ENCODE measurements around the gene FUOM. TPM values are rescaled to one million over a fixed set of nuclear protein-coding genes. Genes with fewer than 3 reads are reported as not detected.

FUOM gene
- total and polyA plus RNA-seq, 10 of the 15 experiments (the other 5 are each of a cell fraction or from before 2014, with no cell fraction given) = 1.8 to 41.7 (median 25.6) TPM

DNA sequence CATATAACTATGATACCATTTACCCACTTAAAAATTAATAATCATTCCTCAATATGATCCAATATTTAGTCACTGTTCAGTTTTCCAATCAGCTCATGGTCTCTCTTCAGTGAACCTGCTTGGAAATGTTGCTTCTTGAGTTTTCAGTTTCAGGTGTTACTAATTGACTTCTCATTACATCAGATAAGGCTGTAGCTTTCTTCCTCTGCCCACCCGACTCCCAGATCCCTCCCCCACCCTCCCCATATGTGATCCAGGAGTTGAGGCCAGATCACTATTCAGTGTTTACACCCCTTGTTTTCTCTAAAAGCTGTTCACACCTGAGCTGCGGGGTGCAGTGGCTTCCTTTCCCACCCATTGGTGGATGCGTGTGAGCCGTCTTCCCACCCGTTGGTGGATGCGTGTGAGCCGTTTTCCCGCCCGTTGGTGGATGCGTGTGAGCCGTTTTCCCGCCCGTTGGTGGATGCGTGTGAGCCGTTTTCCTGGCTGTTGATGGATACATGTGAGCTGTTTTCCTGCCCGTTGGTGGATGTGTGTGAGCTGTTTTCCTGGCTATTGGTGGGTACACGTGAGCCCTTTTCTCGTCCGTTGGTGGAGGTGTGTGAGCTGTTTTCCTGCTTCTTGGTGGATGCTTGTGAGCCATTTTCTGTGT is 32.9 kb upstream of the FUOM start:
- Histone ChIP-seq H3K27me3 (replicated peaks in 1 of 2; ENCODE audit: control insufficient read depth in 2 of 2, insufficient read depth in 2 of 2, low read length in 1 of 2) (no peaks in the 10 kb centered on the region), H2AFZ (ENCODE audit: control insufficient read depth, low read depth, low read length) (no peak overlapping the region), H3K27ac (ENCODE audit: control insufficient read depth, insufficient read depth) (peak overlapping the region; percentile 92), H3K4me1 (ENCODE audit: control insufficient read depth, insufficient read depth, low read length) (peaks cover 40% of the 10 kb centered on the region), H4K20me1 (ENCODE audit: control insufficient read depth, insufficient read depth) (no peaks in the 10 kb centered on the region), H3K4me2 (ENCODE audit: control insufficient read depth, insufficient read depth) (peak overlapping the region; percentile 96), H3K9me3 (replicated peaks; ENCODE audit: control insufficient read depth, insufficient read depth, low read length) (no peaks in the 10 kb centered on the region), H3K79me2 (ENCODE audit: control insufficient read depth, insufficient read depth, low read length) (peaks cover 20% of the 10 kb centered on the region), H3K4me3 (peak overlapping the region; percentile 78), H3K36me3 (ENCODE audit: control insufficient read depth in 2 of 2, insufficient read depth in 2 of 2, low read length in 1 of 2) (no peaks in the 10 kb centered on the region), H3K9ac (ENCODE audit: control insufficient read depth, insufficient read depth, low read length) (peak overlapping the region; percentile 70; the same call in 1 of the 2 replicates)
- DNase-seq (ENCODE audit: low read depth, low spot score) (no peak), ATAC-seq (no peak), FAIRE-seq (no peak)
- ChIA-PET POLR2A (interaction anchor here (0.6 to 4.5 kb wide), 10 partner anchors 10 to 819 kb away, joined by 3 to 31 read pairs (median 4); partner anchors contain the start of genes ECHS1 and PAOX), CTCF (interaction anchor here (0.8 to 1.9 kb wide), 5 partner anchors 48 to 116 kb away, joined by 3 to 6 read pairs (median 3); no protein-coding TSS in a partner anchor), RAD21 (ENCODE audit: unreplicated experiment) (interaction anchor here (1.9 to 3.0 kb wide), 5 partner anchors 11 to 61 kb away, joined by 7 to 16 read pairs (median 11); partner anchors contain the start of genes ECHS1 and PAOX), SMC1A (ENCODE audit: uncharacterized antibody, unreplicated experiment) (interaction anchor here (1.0 to 4.5 kb wide), 9 partner anchors 11 to 115 kb away, joined by 3 to 21 read pairs (median 4); partner anchors contain the start of genes ECHS1 and FUOM)
- in situ Hi-C loops (cut with MboI) = no loop called here
- BruUV-seq (replicated peaks) = no TSS peak
- intact Hi-C loops (cut with micrococcal nuclease; ENCODE audit: unreplicated experiment) = loop anchor here (5.0 kb wide), 2 partner anchors 63 to 83 kb away; partner anchors contain the start of genes TUBGCP2 and ZNF511
- 66% methylated on average over 19 of the region's 19 CpGs for WGBS (ENCODE audit: insufficient coverage, insufficient replicate concordance, low lambda C conversion rate, missing lambda C conversion rate)
- TF ChIP-seq MTA2 (IDR thresholded peaks at IDR 0.05; ENCODE audit: low read depth) (0 out of 2 replicates have a peak, but pooled peaks have one; percentile 14), IKZF2 (IDR thresholded peaks at IDR 0.05) (peak in 1 of 2 experiments; percentile 10; a peak in 1 of 4 replicates), ASH2L (IDR thresholded peaks at IDR 0.05; ENCODE audit: borderline replicate concordance, low read depth) (no peak), NRF1 (conservative IDR thresholded peaks at IDR 0.05; ENCODE audit: low read depth, low read length) (no peak), EED (IDR thresholded peaks at IDR 0.05; ENCODE audit: low read depth) (no peak), CTCF (IDR thresholded peaks at IDR 0.05 in 2 of 3, conservative IDR thresholded peaks at IDR 0.05 in 1 of 3; ENCODE audit: control insufficient read depth in 2 of 3, extremely low read depth in 1 of 3, insufficient read depth in 1 of 3, low read depth in 3 of 3, low read length in 3 of 3) (no peak), SREBF2 (IDR thresholded peaks at IDR 0.05; ENCODE audit: low read length) (no peak), USF1 (IDR thresholded peaks at IDR 0.05; ENCODE audit: borderline replicate concordance, extremely low read length, insufficient read depth, low read depth, low read length) (no peak), BHLHE40 (IDR thresholded peaks at IDR 0.05; ENCODE audit: borderline replicate concordance in 1 of 2, low read depth in 2 of 2, low read length in 1 of 2) (no peak), HDAC6 (IDR thresholded peaks at IDR 0.05; ENCODE audit: unreplicated experiment) (no peak), FOXM1 (IDR thresholded peaks at IDR 0.05; ENCODE audit: low read depth, low read length) (no peak), BCL11A (IDR thresholded peaks at IDR 0.05; ENCODE audit: low read depth, low read length) (no peak), E2F8 (IDR thresholded peaks at IDR 0.05; ENCODE audit: low read depth, partially characterized antibody) (no peak), SUPT20H (IDR thresholded peaks at IDR 0.05; ENCODE audit: borderline replicate concordance, control insufficient read depth, low read depth, low read length) (no peak)
- TF ChIP-seq, protein P1, sequence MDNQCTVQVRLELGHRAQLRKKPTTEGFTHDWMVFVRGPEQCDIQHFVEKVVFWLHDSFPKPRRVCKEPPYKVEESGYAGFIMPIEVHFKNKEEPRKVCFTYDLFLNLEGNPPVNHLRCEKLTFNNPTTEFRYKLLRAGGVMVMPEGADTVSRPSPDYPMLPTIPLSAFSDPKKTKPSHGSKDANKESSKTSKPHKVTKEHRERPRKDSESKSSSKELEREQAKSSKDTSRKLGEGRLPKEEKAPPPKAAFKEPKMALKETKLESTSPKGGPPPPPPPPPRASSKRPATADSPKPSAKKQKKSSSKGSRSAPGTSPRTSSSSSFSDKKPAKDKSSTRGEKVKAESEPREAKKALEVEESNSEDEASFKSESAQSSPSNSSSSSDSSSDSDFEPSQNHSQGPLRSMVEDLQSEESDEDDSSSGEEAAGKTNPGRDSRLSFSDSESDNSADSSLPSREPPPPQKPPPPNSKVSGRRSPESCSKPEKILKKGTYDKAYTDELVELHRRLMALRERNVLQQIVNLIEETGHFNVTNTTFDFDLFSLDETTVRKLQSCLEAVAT (IDR thresholded peaks at IDR 0.05) = peak; percentile 54; the same call in 1 of the 2 replicates
